Hepatocyte (in vitro differentiated cells): ENCODE results near the gene QRICH2. TPM values are rescaled to one million over a fixed set of nuclear protein-coding genes. Genes with fewer than 3 reads are reported as not detected.
"Not testable (repeated sequence)": the region's sequence is repeated elsewhere in the genome, so short reads cannot be mapped to it uniquely, and the experiment has no call there.

Experiments
- DNase-seq: peaks from one replicate; pipeline ENCODE4 v3.0.0-alpha.2; 2016; ENCODE audit warnings: low spot score
- H2AFZ ChIP-seq: fragments of 200-600 bp; sonication (generic); 2 replicates; pipeline ENCODE4 v1.6.0; 2016; ENCODE audit warnings: antibody characterized with exemption, mild to moderate bottlenecking
- H3K27ac ChIP-seq: fragments of 200-600 bp; sonication (generic); 2 replicates; pipeline ENCODE4 v1.5.1; 2016; ENCODE audit warnings: mild to moderate bottlenecking
- H3K27me3 ChIP-seq: fragments of 200-600 bp; sonication (generic); 2 replicates; pipeline ENCODE4 v1.6.1; 2016
- H3K36me3 ChIP-seq: fragments of 200-600 bp; sonication (generic); replicated peaks from 2 replicates; pipeline ENCODE4 v1.5.1; 2016; ENCODE audit warnings: low read depth; ENCODE audit not compliant: insufficient read depth
- H3K4me1 ChIP-seq: fragments of 200-600 bp; sonication (generic); 2 replicates; pipeline ENCODE4 v1.5.1; 2016; ENCODE audit warnings: mild to moderate bottlenecking, moderate library complexity; ENCODE audit not compliant: insufficient read depth
- H3K4me2 ChIP-seq: fragments of 200-600 bp; sonication (generic); 2 replicates; pipeline ENCODE4 v1.6.0; 2016
- H3K4me3 ChIP-seq: fragments of 200-600 bp; sonication (generic); 2 replicates; pipeline ENCODE4 v1.5.1; 2016; ENCODE audit warnings: mild to moderate bottlenecking
- H3K79me2 ChIP-seq: fragments of 200-600 bp; sonication (generic); 2 replicates; pipeline ENCODE4 v1.6.0; 2017; ENCODE audit warnings: mild to moderate bottlenecking
- H3K9me2 ChIP-seq: fragments of 200-600 bp; sonication (generic); replicated peaks from 2 replicates; pipeline ENCODE4 v1.6.0; 2017; ENCODE audit warnings: mild to moderate bottlenecking; ENCODE audit not compliant: insufficient read depth
- H3K9me3 ChIP-seq: fragments of 200-600 bp; sonication (generic); 2 replicates; pipeline ENCODE4 v1.5.1; 2016; ENCODE audit warnings: low read depth, mild to moderate bottlenecking
- H4K20me1 ChIP-seq: fragments of 200-600 bp; sonication (generic); 2 replicates; pipeline ENCODE4 v1.6.0; 2016; ENCODE audit warnings: mild to moderate bottlenecking; ENCODE audit not compliant: insufficient read depth, poor library complexity, severe bottlenecking
- EZH2 ChIP-seq: fragments of 200-600 bp; sonication (generic); IDR thresholded peaks from 2 replicates; pipeline ENCODE4 v1.6.1; 2016; ENCODE audit warnings: antibody characterized with exemption, mild to moderate bottlenecking, borderline replicate concordance
- EZH2phosphoT487 ChIP-seq: fragments of 200-600 bp; sonication (generic); IDR thresholded peaks from one replicate; pipeline ENCODE4 v1.6.1; 2018; ENCODE audit warnings: antibody characterized with exemption, mild to moderate bottlenecking, low read depth, moderate library complexity; ENCODE audit not compliant: unreplicated experiment, severe bottlenecking
- WGBS: methylation state at CpG from one replicate; pipeline ENCODE4 v1.1.6; 2016; ENCODE audit warnings: low lambda C conversion rate; ENCODE audit errors: missing lambda C conversion rate; 5-methylcytosine and 5-hydroxymethylcytosine counted together
- polyA plus RNA-seq: library from polyadenylated mRNA; unstranded; fragments of >200 nt; fragmentation: Nextera tagmentation; extraction: Ambion mirVana; gene quantifications from 2 replicates; pipeline ENCODE4 v1.2.1, GENCODE V29; 2016
- total RNA-seq: library from RNA; depleted of rRNA; stranded (reverse); fragments of >200 nt; gene quantifications from 2 replicates; pipeline ENCODE4 v1.2.3, GENCODE V29; 2014
- TF ChIP-seq, protein P1 (sequence below): fragments of 200-600 bp; sonication (generic); IDR thresholded peaks from 2 replicates; pipeline ENCODE4 v1.5.1; 2016; ENCODE audit warnings: antibody characterized with exemption, mild to moderate bottlenecking; ENCODE audit not compliant: poor library complexity

Gene QRICH2
- total and polyA plus RNA-seq, 2 experiments from 2014 or later: 2.3 to 2.8 TPM

DNA sequence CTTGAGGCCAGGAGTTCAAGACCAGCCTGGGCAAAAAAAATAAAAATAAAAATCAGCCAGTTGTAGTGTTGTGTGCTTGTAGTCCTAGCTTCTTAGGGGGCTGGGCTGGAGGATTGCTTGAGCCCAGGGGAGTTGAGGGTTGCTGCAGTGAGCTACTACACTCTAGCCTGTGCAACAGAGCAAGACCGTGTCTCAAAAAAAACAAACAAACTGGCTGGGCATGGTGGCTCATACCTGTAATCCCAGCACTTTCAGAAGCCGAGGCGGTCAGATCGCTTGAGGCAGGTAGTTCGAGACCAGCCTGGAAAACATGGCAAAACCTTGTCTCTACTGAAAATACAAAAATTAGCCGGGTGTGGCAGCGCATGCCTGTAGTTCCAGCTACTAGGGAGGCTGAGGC is 47.9 kb downstream of the QRICH2 start:
- Histone ChIP-seq H3K4me2 (no peak overlapping the region), H3K4me1 (peaks cover 25% of the 10 kb centered on the region), H4K20me1 (no peaks in the 10 kb centered on the region), H3K79me2 (no peaks in the 10 kb centered on the region), H3K36me3 (no peaks in the 10 kb centered on the region), H3K9me3 (no peaks in the 10 kb centered on the region), H3K9me2 (no peaks in the 10 kb centered on the region), H2AFZ (no peak overlapping the region), H3K27ac (peak overlapping the region; percentile 99), H3K4me3 (no peak overlapping the region), H3K27me3 (no peaks in the 10 kb centered on the region)
- TF ChIP-seq EZH2 (no peak), EZH2phosphoT487 (no peak)
- TF ChIP-seq, protein P1, sequence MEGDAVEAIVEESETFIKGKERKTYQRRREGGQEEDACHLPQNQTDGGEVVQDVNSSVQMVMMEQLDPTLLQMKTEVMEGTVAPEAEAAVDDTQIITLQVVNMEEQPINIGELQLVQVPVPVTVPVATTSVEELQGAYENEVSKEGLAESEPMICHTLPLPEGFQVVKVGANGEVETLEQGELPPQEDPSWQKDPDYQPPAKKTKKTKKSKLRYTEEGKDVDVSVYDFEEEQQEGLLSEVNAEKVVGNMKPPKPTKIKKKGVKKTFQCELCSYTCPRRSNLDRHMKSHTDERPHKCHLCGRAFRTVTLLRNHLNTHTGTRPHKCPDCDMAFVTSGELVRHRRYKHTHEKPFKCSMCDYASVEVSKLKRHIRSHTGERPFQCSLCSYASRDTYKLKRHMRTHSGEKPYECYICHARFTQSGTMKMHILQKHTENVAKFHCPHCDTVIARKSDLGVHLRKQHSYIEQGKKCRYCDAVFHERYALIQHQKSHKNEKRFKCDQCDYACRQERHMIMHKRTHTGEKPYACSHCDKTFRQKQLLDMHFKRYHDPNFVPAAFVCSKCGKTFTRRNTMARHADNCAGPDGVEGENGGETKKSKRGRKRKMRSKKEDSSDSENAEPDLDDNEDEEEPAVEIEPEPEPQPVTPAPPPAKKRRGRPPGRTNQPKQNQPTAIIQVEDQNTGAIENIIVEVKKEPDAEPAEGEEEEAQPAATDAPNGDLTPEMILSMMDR: no peak
- 96% methylated on average over 7 of the region's 7 CpGs for WGBS
- no peak for DNase-seq

DNA sequence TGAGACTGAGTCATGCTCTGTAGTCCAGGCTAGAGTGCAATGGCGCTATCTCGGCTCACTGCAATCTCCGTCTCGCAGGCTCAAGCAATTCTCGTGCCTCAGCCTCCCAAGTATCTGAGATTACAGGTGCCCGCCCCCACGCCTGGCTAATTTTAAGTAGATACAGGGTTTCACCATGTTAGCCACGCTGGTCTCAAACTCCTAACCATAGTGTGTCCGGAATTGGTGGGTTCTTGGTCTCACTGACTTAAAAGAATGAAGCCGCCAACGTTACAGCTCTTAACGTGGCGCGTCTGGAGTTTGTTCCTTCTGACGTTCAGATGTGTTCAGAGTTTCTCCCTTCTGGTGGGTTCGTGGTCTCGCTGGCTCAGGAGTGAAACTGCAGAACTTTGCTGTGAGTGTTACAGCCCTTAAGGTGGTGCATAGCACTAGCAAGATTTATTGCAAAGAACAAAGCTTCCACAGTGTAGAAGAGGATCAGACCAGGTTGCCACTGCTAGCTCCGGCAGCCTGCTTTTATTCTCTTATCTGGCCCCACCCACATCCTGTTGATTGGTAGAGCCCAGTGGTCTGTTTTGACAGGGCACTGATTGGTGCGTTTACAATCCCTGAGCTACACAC is 51.5 kb downstream of the QRICH2 start:
- whole genome bisulfite sequencing: 84% methylated on average over 19 of the region's 19 CpGs
- H3K9me3 ChIP-seq, DNase-seq, H3K79me2 ChIP-seq, H3K9me2 ChIP-seq, H3K4me2 ChIP-seq, H3K4me3 ChIP-seq, H4K20me1 ChIP-seq, H3K27ac ChIP-seq, H3K27me3 ChIP-seq, H3K36me3 ChIP-seq, H2AFZ ChIP-seq: not testable (repeated sequence)
- H3K4me1 ChIP-seq: peaks cover 23% of the 10 kb centered on the region

DNA sequence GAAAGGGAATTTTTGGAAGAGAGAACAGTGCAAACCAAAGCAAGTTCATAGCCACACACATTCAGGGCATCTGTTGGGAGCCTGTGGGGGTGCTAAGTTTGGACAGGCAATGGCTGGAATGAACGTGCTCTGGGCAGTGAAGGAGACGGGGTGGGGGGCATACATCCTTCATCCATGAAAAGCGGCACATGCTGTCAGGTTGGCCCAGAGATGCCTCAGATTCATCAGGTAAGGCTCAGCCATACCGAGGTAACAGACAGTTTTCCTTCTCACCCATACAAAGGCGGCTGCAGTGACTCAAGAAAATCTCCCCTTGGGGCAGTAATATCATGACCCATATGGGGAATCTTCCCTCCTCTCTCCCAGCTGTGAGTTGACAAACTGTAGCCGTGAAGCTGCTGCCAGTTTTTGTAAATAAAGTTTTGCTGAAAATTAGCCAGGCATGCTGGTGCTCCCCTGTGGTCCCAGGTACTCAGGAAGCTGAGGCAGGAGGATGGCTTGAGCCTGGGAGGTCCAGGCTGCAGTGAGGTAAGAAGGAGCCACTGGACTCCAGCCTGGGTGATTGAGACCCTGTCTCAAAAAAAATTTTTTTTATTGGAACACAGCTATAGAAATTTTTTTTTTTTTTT is 52.2 kb downstream of the QRICH2 start:
- Histone ChIP-seq H3K4me2 (no peak overlapping the region), H3K27ac (no peak overlapping the region), H3K79me2 (no peaks in the 10 kb centered on the region), H3K4me3 (no peak overlapping the region), H3K9me2 (no peaks in the 10 kb centered on the region), H3K4me1 (peaks cover 25% of the 10 kb centered on the region), H3K36me3 (no peaks in the 10 kb centered on the region), H3K27me3 (no peaks in the 10 kb centered on the region), H4K20me1 (no peaks in the 10 kb centered on the region), H2AFZ (no peak overlapping the region), H3K9me3 (no peaks in the 10 kb centered on the region)
- TF ChIP-seq EZH2phosphoT487: no peak
- TF ChIP-seq EZH2: no peak
- TF ChIP-seq, protein P1: no peak
- WGBS: 87% methylated on average over 6 of the region's 6 CpGs
- no peak for DNase-seq

DNA sequence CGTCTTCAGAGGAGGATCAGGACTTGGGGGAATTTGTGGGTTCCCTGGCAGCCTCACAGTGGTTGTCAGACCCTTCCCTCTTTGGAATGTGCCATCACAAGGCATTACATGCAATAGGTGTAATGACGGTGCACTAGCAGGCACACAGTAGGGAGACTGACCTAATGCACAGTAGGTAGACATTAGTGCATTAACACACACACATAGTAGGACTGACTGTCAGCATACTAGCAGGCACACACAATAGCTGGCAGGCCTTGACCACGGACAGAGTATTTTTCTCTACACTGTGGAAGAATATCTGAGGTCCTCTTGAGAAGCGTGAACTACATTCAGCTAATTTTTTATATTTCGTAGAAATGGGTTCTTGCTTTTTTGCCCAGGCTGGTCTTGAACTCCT is 53.8 kb downstream of the QRICH2 start:
- Histone ChIP-seq H3K27ac (no peak overlapping the region), H3K9me2 (no peaks in the 10 kb centered on the region), H3K4me1 (peaks cover 25% of the 10 kb centered on the region), H3K27me3 (no peaks in the 10 kb centered on the region), H3K36me3 (no peaks in the 10 kb centered on the region), H2AFZ (no peak overlapping the region), H3K79me2 (no peaks in the 10 kb centered on the region), H4K20me1 (no peaks in the 10 kb centered on the region), H3K4me3 (no peak overlapping the region), H3K9me3 (no peaks in the 10 kb centered on the region), H3K4me2 (no peak overlapping the region)
- DNase-seq: no peak
- TF ChIP-seq, protein P1: no peak
- TF ChIP-seq EZH2 (no peak), EZH2phosphoT487 (no peak)
- 97% methylated on average over 5 of the region's 5 CpGs for WGBS
